ENCODE data around the gene FAM193B.

- TF ChIP-seq POLR2A (IDR thresholded peaks at IDR 0.05; ENCODE audit: low read length) (no peak), GATA1 (IDR thresholded peaks at IDR 0.05; ENCODE audit: low read depth, low read length) (no peak)
Measured at GRCh38 chr5:177542816-177543465, 11.4 kb downstream of the FAM193B start.

Measured in erythroblast (primary cell).